Immature natural killer cell (primary cell): ENCODE data around the gene HAT1. TPM values are rescaled to one million over a fixed set of nuclear protein-coding genes. Genes with fewer than 3 reads are reported as not detected.

Experiments used
- DNase-seq, 3 donors: peaks; one replicate each; pipeline ENCODE4 v3.0.0; 2022; ENCODE audit warnings: mixed read lengths in 1 of 3
- H3K27ac Mint-ChIP-seq, 6 donors: one replicate each; pipeline ENCODE4 v1.8.0; 2020; ENCODE audit warnings: mixed read lengths in 6 of 6, mild to moderate bottlenecking in 5 of 6, inconsistent platforms in 4 of 6, moderate library complexity in 3 of 6
- H3K27me3 Mint-ChIP-seq, 3 donors: one replicate each; pipeline ENCODE4 v1.8.0; 2020 to 2021; ENCODE audit warnings: low read depth in 3 of 3, mild to moderate bottlenecking in 3 of 3, mixed read lengths in 3 of 3, moderate library complexity in 3 of 3, inconsistent platforms in 1 of 3
- H3K36me3 Mint-ChIP-seq, 3 donors: one replicate each; pipeline ENCODE4 v1.8.0; 2020; ENCODE audit warnings: mixed read lengths in 3 of 3, inconsistent platforms in 2 of 3, mild to moderate bottlenecking in 2 of 3
- H3K4me1 Mint-ChIP-seq, 2 donors: one replicate each; pipeline ENCODE4 v1.8.0; 2020; ENCODE audit warnings: inconsistent platforms in 2 of 2, mild to moderate bottlenecking in 2 of 2, mixed read lengths in 2 of 2, moderate library complexity in 1 of 2
- H3K4me3 Mint-ChIP-seq, 5 donors: one replicate each; pipeline ENCODE4 v1.8.0; 2020; ENCODE audit warnings: mild to moderate bottlenecking in 5 of 5, mixed read lengths in 5 of 5, inconsistent platforms in 3 of 5, moderate library complexity in 3 of 5
- H3K9me3 Mint-ChIP-seq, 6 donors: one replicate each; pipeline ENCODE4 v1.8.0; 2020; ENCODE audit warnings: mild to moderate bottlenecking in 6 of 6, mixed read lengths in 6 of 6, inconsistent platforms in 4 of 6, moderate library complexity in 3 of 6
- polyA plus RNA-seq, 3 donors: library from polyadenylated mRNA; unstranded; fragments of 300-500 nt; fragmentation: Illumina TruSeq; gene quantifications; one replicate each; pipeline ENCODE4 v1.2.3, GENCODE V29; 2021

The HAT1 gene
- polyA plus RNA-seq, 3 donors from 2014 or later = 49.0 to 103 (median 70.6) TPM

DNA sequence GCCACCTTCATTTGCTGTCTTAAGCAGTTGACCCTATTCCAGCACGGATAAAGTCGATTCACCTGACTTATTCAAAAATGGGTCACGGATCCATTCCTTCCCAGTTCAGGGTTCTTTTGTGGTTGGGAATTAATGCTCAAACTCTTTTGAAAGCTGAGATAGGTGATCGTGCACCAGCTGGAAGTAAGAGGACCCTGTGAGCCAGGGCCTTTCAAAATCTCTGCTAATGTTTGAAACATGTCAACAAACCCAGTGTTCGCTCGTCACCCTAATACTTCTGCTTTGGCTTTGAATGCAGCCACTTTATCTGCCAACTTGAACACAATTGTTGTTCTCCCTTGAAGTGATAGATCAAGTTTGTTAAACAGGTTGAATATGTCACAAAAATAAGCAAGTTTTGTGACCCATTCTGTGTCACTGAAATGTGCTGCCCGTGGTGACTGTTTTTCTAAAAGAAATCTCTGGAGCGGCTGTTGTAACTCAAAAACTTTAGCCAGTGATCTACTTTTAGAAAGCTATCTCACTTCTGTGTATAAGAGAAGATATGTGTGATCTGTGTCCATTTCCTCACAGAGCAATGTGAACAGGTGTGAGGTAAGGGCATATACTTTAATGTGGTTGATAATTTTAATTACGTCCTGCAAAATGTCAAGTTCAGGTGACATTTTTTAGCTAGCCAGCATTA lies 16.9 kb downstream of the HAT1 start:
- H3K9me3 Mint-ChIP-seq = no peaks in the 10 kb centered on the region
- DNase-seq = no peak
- H3K36me3 Mint-ChIP-seq = peaks cover under 1 to 3% (median 3%) of the 10 kb centered on the region in 3 donors
- H3K27ac Mint-ChIP-seq = peak overlapping the region; percentile 43 to 85 (median 70)
- peak overlapping the region in 1 of 5 donors; percentile 28 for H3K4me3 Mint-ChIP-seq
- H3K4me1 Mint-ChIP-seq = peaks cover 38 to 60% of the 10 kb centered on the region in 2 donors
- H3K27me3 Mint-ChIP-seq = peaks cover 0 to 6% (median 0%) of the 10 kb centered on the region in 3 donors

- peak overlapping the region in 5 of 6 donors; percentile 43 to 85 (median 68) for H3K27ac Mint-ChIP-seq
- H3K4me1 Mint-ChIP-seq = peaks cover 39 to 60% of the 10 kb centered on the region in 2 donors
These were observed 17.4 kb downstream of the HAT1 start for GRCh38 chr2:171939743-171940071.

GRCh38 chr2:171941316-171941699 lies 19.0 kb downstream of the HAT1 start:
- Mint-ChIP-seq H3K9me3 (no peaks in the 10 kb centered on the region), H3K4me3 (no peak overlapping the region), H3K27me3 (peaks cover 0 to 3% (median 0%) of the 10 kb centered on the region in 3 donors), H3K27ac (no peak overlapping the region), H3K36me3 (no peaks in the 10 kb centered on the region), H3K4me1 (peaks cover 33 to 57% of the 10 kb centered on the region in 2 donors)
- DNase-seq = no peak

More at GRCh38 chr2:171939743-171940071, 17.4 kb downstream of the HAT1 start:
- peaks cover 0 to 5% (median 0%) of the 10 kb centered on the region in 3 donors for H3K27me3 Mint-ChIP-seq
- no peaks in the 10 kb centered on the region for H3K9me3 Mint-ChIP-seq
- H3K36me3 Mint-ChIP-seq = no peaks in the 10 kb centered on the region
- DNase-seq = peak in 1 of 3 donors; percentile 8
- peak overlapping the region in 2 of 5 donors; percentile 19 to 28 for H3K4me3 Mint-ChIP-seq

- peaks cover 27 to 40% of the 10 kb centered on the region in 2 donors for H3K4me1 Mint-ChIP-seq
- H3K4me3 Mint-ChIP-seq = no peak overlapping the region
- H3K27ac Mint-ChIP-seq = no peak overlapping the region
These were observed 21.6 kb downstream of the HAT1 start for GRCh38 chr2:171943869-171944268.

GRCh38 chr2:171952276-171952675 lies 30.0 kb downstream of the HAT1 start:
- Mint-ChIP-seq H3K4me1 (peaks cover 16 to 17% of the 10 kb centered on the region in 2 donors), H3K4me3 (no peak overlapping the region), H3K36me3 (peaks cover 0 to 17% (median 11%) of the 10 kb centered on the region in 3 donors), H3K27me3 (peaks cover 0 to 3% (median 0%) of the 10 kb centered on the region in 3 donors), H3K27ac (no peak overlapping the region), H3K9me3 (no peaks in the 10 kb centered on the region)
- DNase-seq = no peak

More at GRCh38 chr2:171943869-171944268, 21.6 kb downstream of the HAT1 start:
- H3K9me3 Mint-ChIP-seq = no peaks in the 10 kb centered on the region
- DNase-seq = no peak
- H3K27me3 Mint-ChIP-seq = peaks cover 0 to 2% (median 0%) of the 10 kb centered on the region in 3 donors
- peaks cover 0 to 7% (median 3%) of the 10 kb centered on the region in 3 donors for H3K36me3 Mint-ChIP-seq

- Mint-ChIP-seq H3K36me3 (peaks cover 0 to 18% (median 11%) of the 10 kb centered on the region in 3 donors), H3K4me3 (no peak overlapping the region), H3K27me3 (peaks cover 0 to 3% (median 0%) of the 10 kb centered on the region in 3 donors), H3K27ac (no peak overlapping the region), H3K9me3 (no peaks in the 10 kb centered on the region), H3K4me1 (peaks cover 16 to 17% of the 10 kb centered on the region in 2 donors)
- DNase-seq = no peak
These were observed 30.5 kb downstream of the HAT1 start for GRCh38 chr2:171952748-171953147.

DNA sequence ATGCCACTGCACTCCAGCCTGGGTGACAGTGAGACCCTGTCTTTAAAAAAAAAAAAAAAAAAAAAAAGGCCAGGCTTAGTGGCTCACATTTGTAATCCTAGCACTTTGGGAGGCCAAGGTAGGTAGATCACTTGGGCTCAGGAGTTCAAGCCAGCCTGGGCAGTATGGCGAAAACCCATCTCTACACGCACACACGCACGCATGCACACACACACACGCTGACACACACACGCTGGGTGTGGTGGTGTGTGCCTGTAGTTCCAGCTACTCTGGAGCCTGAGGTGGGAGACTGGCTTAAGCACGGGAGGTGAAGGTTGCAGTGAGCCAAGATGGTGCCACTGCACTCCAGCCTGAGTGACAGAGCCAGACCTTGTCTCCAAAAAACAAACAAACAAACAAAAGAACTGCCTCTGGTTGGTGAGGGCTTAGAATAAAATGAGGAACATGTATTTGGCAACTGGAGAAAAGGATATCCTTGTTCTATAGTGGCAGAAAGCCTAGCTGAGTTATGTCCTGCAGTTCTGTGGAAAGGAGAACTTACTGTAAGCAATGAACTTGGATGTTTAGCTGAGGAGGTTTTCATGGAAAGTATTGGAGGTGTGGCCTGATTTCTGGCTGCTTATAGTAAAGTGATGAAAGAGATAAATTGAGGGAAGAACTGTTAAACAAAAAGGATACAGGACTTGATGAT lies 34.0 kb downstream of the HAT1 start:
- H3K4me3 Mint-ChIP-seq = no peak overlapping the region
- peak overlapping the region in 1 of 6 donors; percentile 0 for H3K27ac Mint-ChIP-seq
- no peaks in the 10 kb centered on the region for H3K9me3 Mint-ChIP-seq
- H3K36me3 Mint-ChIP-seq = peaks cover 0 to 8% (median 8%) of the 10 kb centered on the region in 3 donors
- H3K27me3 Mint-ChIP-seq = peaks cover 0 to 3% (median 1%) of the 10 kb centered on the region in 3 donors
- H3K4me1 Mint-ChIP-seq = peaks cover 22 to 24% of the 10 kb centered on the region in 2 donors
- no peak for DNase-seq

- H3K27me3 Mint-ChIP-seq = peaks cover 0 to 3% (median 1%) of the 10 kb centered on the region in 3 donors
- peak in 1 of 3 donors; percentile 4 for DNase-seq
- H3K9me3 Mint-ChIP-seq = no peaks in the 10 kb centered on the region
- H3K36me3 Mint-ChIP-seq = peaks cover 0 to 8% (median 5%) of the 10 kb centered on the region in 3 donors
- H3K4me3 Mint-ChIP-seq = no peak overlapping the region
- peaks cover 23 to 24% of the 10 kb centered on the region in 2 donors for H3K4me1 Mint-ChIP-seq
- no peak overlapping the region for H3K27ac Mint-ChIP-seq
These were observed 34.8 kb downstream of the HAT1 start for GRCh38 chr2:171957061-171957460.

GRCh38 chr2:171958475-171958874 lies 36.2 kb downstream of the HAT1 start:
- H3K27me3 Mint-ChIP-seq = peaks cover 0 to 3% (median 1%) of the 10 kb centered on the region in 3 donors
- no peak overlapping the region for H3K27ac Mint-ChIP-seq
- peaks cover 25 to 29% of the 10 kb centered on the region in 2 donors for H3K4me1 Mint-ChIP-seq

GRCh38 chr2:171959998-171960397 lies 37.7 kb downstream of the HAT1 start:
- Mint-ChIP-seq H3K27me3 (peaks cover 0 to 3% (median 1%) of the 10 kb centered on the region in 3 donors), H3K4me1 (peaks cover 14 to 18% of the 10 kb centered on the region in 2 donors), H3K9me3 (no peaks in the 10 kb centered on the region), H3K27ac (no peak overlapping the region), H3K36me3 (peaks cover 0 to 5% (median 0%) of the 10 kb centered on the region in 3 donors), H3K4me3 (no peak overlapping the region)
- no peak for DNase-seq

More at GRCh38 chr2:171958475-171958874, 36.2 kb downstream of the HAT1 start:
- Mint-ChIP-seq H3K4me3 (no peak overlapping the region), H3K36me3 (peaks cover 0 to 8% (median 4%) of the 10 kb centered on the region in 3 donors), H3K9me3 (no peaks in the 10 kb centered on the region)
- DNase-seq = no peak

DNA sequence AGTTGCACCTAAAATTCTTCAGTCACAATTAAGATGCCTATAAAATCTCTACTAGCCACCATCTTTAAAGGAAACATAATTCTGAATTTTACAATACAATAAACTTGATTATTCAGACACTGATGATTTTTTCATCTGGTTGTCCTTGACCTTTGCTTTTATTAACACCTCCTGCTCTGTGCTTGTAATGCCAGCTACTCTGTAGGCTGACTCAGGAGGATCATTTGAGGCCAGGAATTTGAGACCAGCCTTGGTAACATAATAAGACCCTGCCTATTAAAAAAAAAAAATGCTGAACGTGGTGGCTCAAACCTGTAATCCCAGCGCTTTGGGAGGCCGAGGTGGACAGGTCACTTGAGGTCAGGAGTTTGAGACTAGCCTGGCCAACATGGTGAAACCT lies 38.3 kb downstream of the HAT1 start:
- H3K4me3 Mint-ChIP-seq = no peak overlapping the region
- no peak for DNase-seq
- H3K4me1 Mint-ChIP-seq = peaks cover 12 to 14% of the 10 kb centered on the region in 2 donors
- peaks cover 0 to 3% (median 0%) of the 10 kb centered on the region in 3 donors for H3K36me3 Mint-ChIP-seq
- H3K27me3 Mint-ChIP-seq = peaks cover 0 to 1% (median 0%) of the 10 kb centered on the region in 3 donors
- H3K27ac Mint-ChIP-seq = no peak overlapping the region
- H3K9me3 Mint-ChIP-seq = no peaks in the 10 kb centered on the region

GRCh38 chr2:171963198-171963597 lies 40.9 kb downstream of the HAT1 start:
- peaks cover 8 to 14% of the 10 kb centered on the region in 2 donors for H3K4me1 Mint-ChIP-seq
- peaks cover 0 to 1% (median 0%) of the 10 kb centered on the region in 3 donors for H3K27me3 Mint-ChIP-seq
- no peak for DNase-seq
- H3K36me3 Mint-ChIP-seq = peaks cover 8 to 16% (median 13%) of the 10 kb centered on the region in 3 donors
- no peak overlapping the region for H3K4me3 Mint-ChIP-seq
- H3K9me3 Mint-ChIP-seq = no peaks in the 10 kb centered on the region
- no peak overlapping the region for H3K27ac Mint-ChIP-seq

- Mint-ChIP-seq H3K4me1 (peaks cover 8 to 14% of the 10 kb centered on the region in 2 donors), H3K27ac (no peak overlapping the region), H3K27me3 (peaks cover 0 to 1% (median 0%) of the 10 kb centered on the region in 3 donors), H3K9me3 (no peaks in the 10 kb centered on the region), H3K36me3 (peaks cover 8 to 23% (median 13%) of the 10 kb centered on the region in 3 donors), H3K4me3 (no peak overlapping the region)
- no peak for DNase-seq
These were observed 42.0 kb downstream of the HAT1 start for GRCh38 chr2:171964308-171964707.

- Mint-ChIP-seq H3K27me3 (peaks cover 0 to 1% (median 0%) of the 10 kb centered on the region in 3 donors), H3K27ac (no peak overlapping the region), H3K4me3 (no peak overlapping the region), H3K36me3 (peaks cover 8 to 23% (median 13%) of the 10 kb centered on the region in 3 donors), H3K4me1 (peaks cover 6% of the 10 kb centered on the region in 2 donors), H3K9me3 (no peaks in the 10 kb centered on the region)
- DNase-seq = no peak
These were observed 43.0 kb downstream of the HAT1 start for GRCh38 chr2:171965238-171965637.
